ENCODE data around the gene OR1M1. TPM values are rescaled to one million over a fixed set of nuclear protein-coding genes. Genes with fewer than 3 reads are reported as not detected.
"Not testable (repeated sequence)": the region's sequence is repeated elsewhere in the genome, so short reads cannot be mapped to it uniquely, and the experiment has no call there.

The OR1M1 gene
- total RNA-seq, 1 experiment from 2014 or later = not detected

DNA sequence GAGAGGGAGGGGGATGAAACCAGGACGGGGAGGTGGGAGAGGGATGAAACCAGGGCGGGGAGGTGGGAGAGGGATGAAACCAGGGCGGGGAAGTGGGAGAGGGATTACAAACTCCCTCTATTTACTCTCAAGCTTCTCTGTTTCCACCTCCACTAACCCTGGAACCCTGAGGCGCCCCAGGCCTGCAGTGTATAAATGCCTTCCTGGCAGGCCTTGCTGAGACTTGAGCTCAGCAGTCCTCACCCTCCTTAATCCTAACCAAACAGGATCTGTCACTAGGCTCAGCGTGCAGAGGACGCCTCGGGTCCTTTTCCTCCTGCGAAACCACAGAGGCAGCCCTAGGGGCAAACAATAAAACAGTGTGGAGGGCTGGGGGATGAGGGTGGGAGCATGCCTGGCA, 32.1 kb upstream of the OR1M1 start:
- H2AFZ ChIP-seq (ENCODE audit: low read length) = 0 out of 2 replicates have a peak overlapping the region, but pooled peaks have one; percentile 4
- H3K27me3 ChIP-seq (ENCODE audit: low read length) = no peaks in the 10 kb centered on the region
- peak overlapping the region; percentile 42; the same call in 1 of the 2 replicates for H3K4me3 ChIP-seq (ENCODE audit: low read length)
- TF ChIP-seq EZH2 (IDR thresholded peaks at IDR 0.05; ENCODE audit: low read length, unreplicated experiment) (no peak), EZH2phosphoT487 (IDR thresholded peaks at IDR 0.05; ENCODE audit: borderline replicate concordance, low read length) (peak; percentile 70)
- H3K79me2 ChIP-seq (ENCODE audit: low read length) = no peaks in the 10 kb centered on the region
- no TSS peak for BruUV-seq (replicated peaks)
- ATAC-seq (peak; percentile 85), DNase-seq (peak; percentile 95)
- no peaks in the 10 kb centered on the region for H3F3A ChIP-seq (ENCODE audit: low read length, unreplicated experiment)
- H3K9ac ChIP-seq (ENCODE audit: low read length) = peak overlapping the region; percentile 74
- H4K20me1 ChIP-seq (ENCODE audit: low read length) = no peaks in the 10 kb centered on the region
- no peaks in the 10 kb centered on the region for H3K9me2 ChIP-seq (replicated peaks; ENCODE audit: low read length)
- H3K27ac ChIP-seq (ENCODE audit: low read length) = peak overlapping the region; percentile 94
- H3K9me3 ChIP-seq (ENCODE audit: low read length) = no peaks in the 10 kb centered on the region
- intact Hi-C loops (cut with micrococcal nuclease) = loop anchor here (1.0 kb wide), 2 partner anchors 21 to 22 kb away; no protein-coding TSS in a partner anchor
- ChIA-PET POLR2A (ENCODE audit: unreplicated experiment) (interaction anchor here (0.7 kb wide), 1 partner anchor 71 kb away, joined by 17 read pairs; no protein-coding TSS in a partner anchor), CTCF (no interaction called here)
- no peaks in the 10 kb centered on the region for H3K36me3 ChIP-seq (ENCODE audit: low read depth, low read length)
- H3K4me2 ChIP-seq (ENCODE audit: low read length) = peak overlapping the region; percentile 76
- H3K4me1 ChIP-seq (ENCODE audit: insufficient read depth, low read length) = peaks cover 31% of the 10 kb centered on the region

DNA sequence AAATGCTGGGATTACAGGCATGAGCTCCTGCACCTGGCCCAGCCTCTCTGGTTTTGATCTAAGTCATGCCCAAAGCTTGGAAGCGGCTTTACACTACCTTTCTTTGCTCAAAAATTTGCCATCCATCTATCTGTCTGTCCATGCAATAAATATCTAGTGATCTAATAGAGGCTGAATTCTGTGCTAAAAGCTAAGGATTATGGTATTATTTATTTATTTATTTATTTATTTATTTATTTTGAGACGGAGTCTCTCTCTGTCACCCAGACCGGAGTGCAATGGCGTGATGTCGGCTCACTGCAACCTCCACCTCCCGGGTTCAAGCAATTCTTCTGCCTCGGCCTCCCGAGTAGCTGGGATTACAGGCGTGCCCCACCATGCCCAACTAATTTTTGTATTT, 30.7 kb upstream of the OR1M1 start:
- DNase-seq; BruUV-seq (replicated peaks); H3K79me2 ChIP-seq (ENCODE audit: low read length); H2AFZ ChIP-seq (ENCODE audit: low read length); H3K9me2 ChIP-seq (replicated peaks; ENCODE audit: low read length); H3K4me3 ChIP-seq (ENCODE audit: low read length); H3K36me3 ChIP-seq (ENCODE audit: low read depth, low read length); ATAC-seq; H3K9me3 ChIP-seq (ENCODE audit: low read length); H3F3A ChIP-seq (ENCODE audit: low read length, unreplicated experiment); H4K20me1 ChIP-seq (ENCODE audit: low read length); CTCF ChIA-PET; POLR2A ChIA-PET (ENCODE audit: unreplicated experiment); H3K27me3 ChIP-seq (ENCODE audit: low read length); intact Hi-C loops (cut with micrococcal nuclease): not testable (repeated sequence)
- peaks cover 24% of the 10 kb centered on the region for H3K4me1 ChIP-seq (ENCODE audit: insufficient read depth, low read length)
- peak overlapping the region; percentile 54 for H3K9ac ChIP-seq (ENCODE audit: low read length)
- H3K4me2 ChIP-seq (ENCODE audit: low read length) = peak overlapping the region; percentile 76
- peak overlapping the region; percentile 94 for H3K27ac ChIP-seq (ENCODE audit: low read length)

DNA sequence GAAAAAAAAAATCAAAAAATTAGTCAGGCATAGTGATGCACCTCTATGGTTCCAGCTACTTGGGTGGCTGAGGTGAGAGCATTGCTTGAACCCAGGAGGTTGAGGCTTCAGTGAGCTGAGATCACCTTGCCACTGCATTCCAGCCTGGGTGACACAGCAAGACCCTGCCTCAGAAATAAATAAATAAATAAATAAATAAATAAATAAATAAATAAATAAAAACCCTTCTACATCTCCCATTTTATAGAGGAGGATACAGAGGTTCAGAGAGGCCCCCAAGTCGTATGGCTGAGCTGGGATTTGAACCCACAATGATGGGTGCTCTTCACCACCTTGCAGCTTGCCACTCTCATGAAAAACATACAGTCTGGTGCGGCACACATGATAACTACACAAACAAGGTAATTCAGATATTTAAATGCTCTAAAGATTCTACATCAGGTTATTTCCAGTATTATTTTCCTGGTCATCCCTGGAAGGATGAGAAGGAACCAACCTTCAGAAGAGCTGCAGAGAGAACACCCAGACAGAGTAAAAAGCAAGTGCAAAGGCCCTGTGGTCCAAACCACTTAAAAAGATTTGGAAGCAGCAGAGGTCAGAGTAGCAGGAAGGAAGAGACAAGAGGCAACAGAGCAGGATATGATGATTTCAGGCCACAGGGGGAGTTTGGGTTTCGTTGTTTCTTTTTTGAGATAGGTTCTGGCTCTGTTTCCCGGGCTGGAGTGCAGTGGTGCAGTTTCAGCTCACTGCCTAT, 29.2 kb upstream of the OR1M1 start:
- no TSS peak for BruUV-seq (replicated peaks)
- Histone ChIP-seq H3K4me2 (ENCODE audit: low read length) (no peak overlapping the region), H3K4me1 (ENCODE audit: insufficient read depth, low read length) (peaks cover 24% of the 10 kb centered on the region), H3K9ac (ENCODE audit: low read length) (no peak overlapping the region), H3K9me3 (ENCODE audit: low read length) (no peaks in the 10 kb centered on the region), H3K27me3 (ENCODE audit: low read length) (no peaks in the 10 kb centered on the region), H3K9me2 (replicated peaks; ENCODE audit: low read length) (no peaks in the 10 kb centered on the region), H3K4me3 (ENCODE audit: low read length) (no peak overlapping the region), H2AFZ (ENCODE audit: low read length) (no peak overlapping the region), H3K36me3 (ENCODE audit: low read depth, low read length) (no peaks in the 10 kb centered on the region), H4K20me1 (ENCODE audit: low read length) (no peaks in the 10 kb centered on the region), H3F3A (ENCODE audit: low read length, unreplicated experiment) (no peaks in the 10 kb centered on the region), H3K27ac (ENCODE audit: low read length) (no peak overlapping the region), H3K79me2 (ENCODE audit: low read length) (no peaks in the 10 kb centered on the region)
- POLR2A ChIA-PET (ENCODE audit: unreplicated experiment) = no interaction called here
- TF ChIP-seq EZH2phosphoT487 (IDR thresholded peaks at IDR 0.05; ENCODE audit: borderline replicate concordance, low read length) = no peak
- TF ChIP-seq EZH2 (IDR thresholded peaks at IDR 0.05; ENCODE audit: low read length, unreplicated experiment) = no peak
- TF ChIP-seq, protein P1, sequence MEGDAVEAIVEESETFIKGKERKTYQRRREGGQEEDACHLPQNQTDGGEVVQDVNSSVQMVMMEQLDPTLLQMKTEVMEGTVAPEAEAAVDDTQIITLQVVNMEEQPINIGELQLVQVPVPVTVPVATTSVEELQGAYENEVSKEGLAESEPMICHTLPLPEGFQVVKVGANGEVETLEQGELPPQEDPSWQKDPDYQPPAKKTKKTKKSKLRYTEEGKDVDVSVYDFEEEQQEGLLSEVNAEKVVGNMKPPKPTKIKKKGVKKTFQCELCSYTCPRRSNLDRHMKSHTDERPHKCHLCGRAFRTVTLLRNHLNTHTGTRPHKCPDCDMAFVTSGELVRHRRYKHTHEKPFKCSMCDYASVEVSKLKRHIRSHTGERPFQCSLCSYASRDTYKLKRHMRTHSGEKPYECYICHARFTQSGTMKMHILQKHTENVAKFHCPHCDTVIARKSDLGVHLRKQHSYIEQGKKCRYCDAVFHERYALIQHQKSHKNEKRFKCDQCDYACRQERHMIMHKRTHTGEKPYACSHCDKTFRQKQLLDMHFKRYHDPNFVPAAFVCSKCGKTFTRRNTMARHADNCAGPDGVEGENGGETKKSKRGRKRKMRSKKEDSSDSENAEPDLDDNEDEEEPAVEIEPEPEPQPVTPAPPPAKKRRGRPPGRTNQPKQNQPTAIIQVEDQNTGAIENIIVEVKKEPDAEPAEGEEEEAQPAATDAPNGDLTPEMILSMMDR (conservative IDR thresholded peaks at IDR 0.05; ENCODE audit: low read depth, low read length) = no peak
- ATAC-seq (no peak), DNase-seq (no peak)
- intact Hi-C loops (cut with micrococcal nuclease) = no loop called here
- CTCF ChIA-PET = no interaction called here

All from PC-3 (cell line).